ENCODE results near the gene EGFL8. TPM values are rescaled to one million over a fixed set of nuclear protein-coding genes. Genes with fewer than 3 reads are reported as not detected.
A peak's percentile ranks its signal among the peaks of the same experiment; 100 is the strongest.
"Not testable (repeated sequence)": the region's sequence is repeated elsewhere in the genome, so short reads cannot be mapped to it uniquely, and the experiment has no call there.

Gene EGFL8
- total and polyA plus RNA-seq, 9 donors = 11.8 to 47.3 (median 36.7) TPM

DNA sequence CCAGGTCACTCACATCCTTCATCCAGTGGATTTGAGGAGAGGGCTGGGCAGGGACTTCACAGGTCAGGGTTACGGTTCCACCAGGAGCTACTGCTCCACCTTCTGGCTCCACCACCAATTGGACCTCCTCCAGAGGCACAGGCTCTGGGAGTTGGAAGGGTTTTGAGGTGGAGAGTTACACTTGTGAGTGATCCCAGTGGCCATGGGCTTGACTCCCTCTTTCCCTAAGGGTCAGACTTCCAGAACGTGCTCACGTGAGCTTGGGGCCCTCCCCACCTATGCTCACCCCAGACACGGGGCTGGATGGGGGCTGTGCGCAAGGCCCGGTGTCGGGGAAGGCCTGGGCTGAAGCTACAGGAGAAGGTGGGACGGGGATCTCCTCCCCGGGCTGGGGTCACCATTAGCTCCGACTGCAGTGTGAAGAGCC lies 18.2 kb downstream of the EGFL8 start:
- no peak overlapping the region for H3K4me3 ChIP-seq
- no peaks in the 10 kb centered on the region for H3K9me3 ChIP-seq
- 75 to 81% (median 80%) methylated on average over 10 of the region's 10 CpGs for WGBS, 3 donors
- intact Hi-C loops (cut with DNase I) = loop anchor here in 1 of 4 donors (10.0 kb wide), 1 partner anchor 458 kb away; the partner anchor contains the start of genes DDAH2, LY6G6C and MPIG6B
- H3K36me3 ChIP-seq = no peaks in the 10 kb centered on the region
- no peak for DNase-seq
- no peak for TF ChIP-seq EP300 (IDR thresholded peaks at IDR 0.05)
- no peak for TF ChIP-seq POLR2A (IDR thresholded peaks at IDR 0.05)
- TF ChIP-seq, protein P1, sequence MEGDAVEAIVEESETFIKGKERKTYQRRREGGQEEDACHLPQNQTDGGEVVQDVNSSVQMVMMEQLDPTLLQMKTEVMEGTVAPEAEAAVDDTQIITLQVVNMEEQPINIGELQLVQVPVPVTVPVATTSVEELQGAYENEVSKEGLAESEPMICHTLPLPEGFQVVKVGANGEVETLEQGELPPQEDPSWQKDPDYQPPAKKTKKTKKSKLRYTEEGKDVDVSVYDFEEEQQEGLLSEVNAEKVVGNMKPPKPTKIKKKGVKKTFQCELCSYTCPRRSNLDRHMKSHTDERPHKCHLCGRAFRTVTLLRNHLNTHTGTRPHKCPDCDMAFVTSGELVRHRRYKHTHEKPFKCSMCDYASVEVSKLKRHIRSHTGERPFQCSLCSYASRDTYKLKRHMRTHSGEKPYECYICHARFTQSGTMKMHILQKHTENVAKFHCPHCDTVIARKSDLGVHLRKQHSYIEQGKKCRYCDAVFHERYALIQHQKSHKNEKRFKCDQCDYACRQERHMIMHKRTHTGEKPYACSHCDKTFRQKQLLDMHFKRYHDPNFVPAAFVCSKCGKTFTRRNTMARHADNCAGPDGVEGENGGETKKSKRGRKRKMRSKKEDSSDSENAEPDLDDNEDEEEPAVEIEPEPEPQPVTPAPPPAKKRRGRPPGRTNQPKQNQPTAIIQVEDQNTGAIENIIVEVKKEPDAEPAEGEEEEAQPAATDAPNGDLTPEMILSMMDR (IDR thresholded peaks at IDR 0.05) = no peak
- H3K4me1 ChIP-seq (ENCODE audit: insufficient read depth) = peaks cover 3% of the 10 kb centered on the region
- no peak overlapping the region for H3K27ac ChIP-seq
- no peaks in the 10 kb centered on the region for H3K27me3 ChIP-seq

DNA sequence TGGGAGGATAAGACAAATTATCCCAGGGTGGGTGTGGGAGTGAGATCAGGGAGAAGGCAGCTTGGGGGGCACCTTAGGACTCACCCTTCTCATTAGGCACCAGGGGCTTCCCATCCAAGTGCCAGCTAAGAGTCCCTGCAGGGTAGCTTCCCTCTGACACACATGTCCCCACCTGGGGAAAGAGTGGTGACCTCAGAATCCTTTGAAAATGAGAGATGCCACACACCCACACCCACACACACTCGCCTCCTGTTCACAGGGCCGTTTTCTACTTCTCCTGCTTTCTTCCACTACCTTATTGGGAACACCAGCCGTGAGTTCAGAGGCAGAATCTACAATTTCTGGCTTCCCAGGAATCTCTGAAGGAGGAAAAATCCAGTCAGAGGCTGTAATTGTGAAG lies 18.6 kb downstream of the EGFL8 start:
- Histone ChIP-seq H3K36me3 (no peaks in the 10 kb centered on the region), H3K27me3 (no peaks in the 10 kb centered on the region), H3K27ac (peak overlapping the region in 1 of 2 donors; percentile 21), H3K9me3 (no peaks in the 10 kb centered on the region), H3K4me1 (ENCODE audit: insufficient read depth) (peaks cover 3% of the 10 kb centered on the region), H3K4me3 (no peak overlapping the region)
- 79 to 86% (median 81%) methylated on average over 3 of the region's 3 CpGs for WGBS, 3 donors
- DNase-seq = no peak
- intact Hi-C loops (cut with DNase I) = loop anchor here in 1 of 4 donors (10.0 kb wide), 1 partner anchor 458 kb away; the partner anchor contains the start of genes DDAH2, LY6G6C and MPIG6B
- TF ChIP-seq POLR2A (IDR thresholded peaks at IDR 0.05) = no peak
- TF ChIP-seq EP300 (IDR thresholded peaks at IDR 0.05) = no peak
- TF ChIP-seq, protein P1 (IDR thresholded peaks at IDR 0.05) = no peak

DNA sequence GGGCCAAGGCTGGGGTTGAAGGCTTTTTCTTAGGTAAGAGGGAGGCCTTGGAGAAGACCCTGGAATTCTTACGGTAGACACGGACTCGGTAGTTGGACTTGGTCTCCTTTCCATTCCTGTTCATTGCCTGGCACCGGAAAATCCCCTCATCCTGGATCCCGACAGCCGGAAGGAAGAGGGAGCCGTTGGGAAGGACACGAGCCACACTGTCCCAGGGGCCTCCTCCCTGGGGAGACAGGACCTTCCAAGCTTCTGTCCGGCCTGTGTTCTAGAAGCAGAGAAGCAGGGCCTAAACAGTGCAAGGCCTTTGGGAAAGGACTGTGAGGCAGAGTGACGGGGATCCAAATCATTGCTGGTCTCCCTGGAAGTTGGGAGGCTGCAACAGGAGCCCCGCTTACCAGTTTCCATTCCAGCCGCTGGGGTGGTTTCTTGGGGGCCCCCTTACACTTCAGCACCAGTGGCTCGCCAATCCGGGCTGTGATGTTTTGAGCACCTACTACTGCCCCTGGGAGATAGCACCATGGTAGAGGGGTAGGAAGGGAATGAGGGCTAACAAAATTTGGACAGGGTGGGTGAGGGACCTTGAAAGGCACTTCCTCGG lies 19.2 kb downstream of the EGFL8 start:
- Histone ChIP-seq H3K4me3 (no peak overlapping the region), H3K27me3 (no peaks in the 10 kb centered on the region), H3K4me1 (ENCODE audit: insufficient read depth) (peaks cover 3% of the 10 kb centered on the region), H3K36me3 (no peaks in the 10 kb centered on the region), H3K9me3 (no peaks in the 10 kb centered on the region), H3K27ac (peak overlapping the region in 1 of 2 donors; percentile 21)
- intact Hi-C loops (cut with DNase I) = loop anchor here in 1 of 4 donors (10.0 kb wide), 1 partner anchor 459 kb away; the partner anchor contains the start of genes DDAH2, LY6G6C and MPIG6B
- 70 to 80% (median 75%) methylated on average over 15 of the region's 15 CpGs for WGBS, 3 donors
- DNase-seq = peak in 1 of 5 donors; percentile 28
- TF ChIP-seq EP300 (IDR thresholded peaks at IDR 0.05) = no peak
- no peak for TF ChIP-seq POLR2A (IDR thresholded peaks at IDR 0.05)
- TF ChIP-seq, protein P1 (IDR thresholded peaks at IDR 0.05) = no peak

DNA sequence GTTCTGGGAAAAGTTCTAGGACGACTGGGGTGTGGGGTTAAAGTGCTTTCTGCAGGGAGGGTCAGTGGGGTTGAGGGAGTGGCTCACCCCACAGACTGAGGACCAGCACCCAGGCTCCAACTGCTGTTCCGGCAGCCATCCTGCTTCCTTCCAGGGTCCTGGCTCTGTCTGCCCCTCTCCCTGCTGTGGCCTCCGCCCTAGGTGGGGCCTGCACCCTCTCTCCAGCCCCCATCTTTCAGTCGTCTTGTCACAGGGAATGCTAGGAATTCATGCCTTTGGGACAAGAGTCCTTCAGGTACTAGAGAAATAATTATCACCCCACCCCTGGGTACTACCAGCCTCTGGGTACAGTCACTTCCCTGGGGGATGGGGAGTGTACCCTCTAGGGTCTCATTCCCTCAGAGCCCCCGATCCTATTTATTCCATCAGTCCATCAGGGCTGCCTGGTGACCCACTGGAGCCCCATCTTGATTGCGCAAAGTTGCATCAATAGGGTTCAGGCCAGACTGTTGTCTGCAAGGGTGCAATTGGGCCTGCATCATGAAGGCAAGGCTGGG lies 19.8 kb downstream of the EGFL8 start, which contains the start of gene AGER:
Gene AGER (minus strand): TSS at position 170 of the 557 bp plus-strand sequence. CDS start 31 bp downstream, at position 139.
- H3K9me3 ChIP-seq = no peaks in the 10 kb centered on the region
- intact Hi-C loops (cut with DNase I) = loop anchor here in 1 of 4 donors (10.0 kb wide), 1 partner anchor 459 kb away; the partner anchor contains the start of genes DDAH2, LY6G6C and MPIG6B
- peak within 1 kb of the TSS; percentile 21 to 40 for H3K27ac ChIP-seq
- H3K4me3 ChIP-seq = no peak within 1 kb of the TSS
- H3K4me1 ChIP-seq (ENCODE audit: insufficient read depth) = peaks cover 4% of the 10 kb centered on the region
- no peaks in the 10 kb centered on the region for H3K36me3 ChIP-seq
- no peaks in the 10 kb centered on the region for H3K27me3 ChIP-seq
- TF ChIP-seq EP300 (IDR thresholded peaks at IDR 0.05) = no peak
- TF ChIP-seq, protein P1 (IDR thresholded peaks at IDR 0.05) = no peak
- no peak for TF ChIP-seq POLR2A (IDR thresholded peaks at IDR 0.05)
- 70 to 76% (median 70%) methylated on average over 6 of the region's 6 CpGs for WGBS, 3 donors
- peak in 1 of 5 donors; percentile 24 for DNase-seq

DNA sequence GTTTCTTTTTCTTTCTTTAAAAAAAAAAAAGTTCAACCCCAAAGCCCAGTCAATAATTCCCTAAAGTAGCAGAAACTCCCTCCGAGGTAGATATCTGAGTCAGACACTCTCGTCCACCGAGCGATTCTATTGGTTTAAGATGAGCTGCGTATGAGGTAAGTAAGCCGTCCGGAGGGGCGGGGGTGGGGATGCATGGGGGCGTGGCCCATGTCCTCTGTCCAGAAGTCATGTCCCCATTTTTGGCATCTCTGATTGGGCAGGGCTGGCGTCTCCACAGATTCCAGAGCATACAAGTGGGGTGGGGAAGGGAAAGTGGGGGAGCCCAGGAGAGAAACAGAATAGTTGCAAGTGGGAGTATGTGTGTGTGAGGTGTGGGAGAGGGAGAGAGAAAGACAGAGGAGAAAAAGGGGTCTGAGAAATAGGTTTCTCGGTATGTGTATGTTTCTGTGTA lies 21.3 kb downstream of the EGFL8 start:
- H3K4me1 ChIP-seq (ENCODE audit: insufficient read depth); H3K9me3 ChIP-seq; H3K4me3 ChIP-seq; H3K36me3 ChIP-seq; H3K27me3 ChIP-seq: not testable (repeated sequence)
- peak overlapping the region; percentile 63 to 85 for H3K27ac ChIP-seq
- WGBS, 3 donors = 5 to 7% (median 6%) methylated on average over 11 of the region's 11 CpGs
- peak; percentile 81 to 91 (median 85) for DNase-seq
- intact Hi-C loops (cut with DNase I) = loop anchor here in 1 of 4 donors (10.0 kb wide), 1 partner anchor 461 kb away; the partner anchor contains the start of genes DDAH2, LY6G6C and MPIG6B

DNA sequence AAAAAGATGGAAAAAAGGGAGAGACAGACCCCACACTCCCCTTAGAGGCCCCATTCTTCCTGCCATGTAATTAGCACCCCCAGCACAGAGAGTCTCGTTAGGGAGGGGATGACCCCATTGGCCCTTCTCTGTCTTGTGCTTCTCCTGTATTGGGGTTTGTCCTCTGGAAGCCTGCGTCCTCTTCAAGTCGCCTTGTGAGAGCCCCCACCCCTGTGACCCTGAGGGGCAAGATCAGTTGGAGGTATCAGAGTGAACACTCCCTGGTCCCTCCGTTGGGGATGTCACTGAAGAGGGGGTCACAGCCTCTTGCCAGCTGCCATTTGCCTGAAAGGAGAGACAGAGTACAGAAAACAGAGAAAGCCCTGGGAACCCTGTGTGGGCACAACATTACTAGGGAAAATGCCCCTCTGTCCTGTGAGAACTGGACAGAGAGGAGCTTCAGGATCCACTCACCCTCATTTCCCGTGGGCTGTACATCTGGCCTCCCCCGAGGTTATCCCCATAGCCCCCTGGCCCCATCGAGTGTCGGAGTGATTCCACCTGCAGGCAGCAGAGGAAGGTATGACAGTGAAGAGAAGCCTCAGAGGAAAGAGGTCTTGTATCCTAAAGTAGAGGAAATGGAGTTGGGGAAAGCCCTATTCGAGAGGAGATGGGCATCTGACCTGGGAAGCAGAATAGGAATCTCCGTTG lies 21.9 kb downstream of the EGFL8 start:
- not testable (repeated sequence) for H3K4me3 ChIP-seq; H3K36me3 ChIP-seq; H3K27me3 ChIP-seq; H3K9me3 ChIP-seq; H3K4me1 ChIP-seq (ENCODE audit: insufficient read depth)
- intact Hi-C loops (cut with DNase I) = loop anchor here in 1 of 4 donors (10.0 kb wide), 1 partner anchor 461 kb away; the partner anchor contains the start of genes DDAH2, LY6G6C and MPIG6B
- peak in 2 of 5 donors; percentile 24 to 32 for DNase-seq
- peak overlapping the region; percentile 63 to 85 for H3K27ac ChIP-seq
- WGBS, 3 donors = 35 to 42% (median 39%) methylated on average over 10 of the region's 10 CpGs

Measured in ovary (tissue), 9 donors.